Gastroesophageal sphincter (tissue), 4 donors: ENCODE results near the gene SMPD3. TPM values are rescaled to one million over a fixed set of nuclear protein-coding genes. Genes with fewer than 3 reads are reported as not detected.

Experiments
- ATAC-seq: fragments of 150-250 bp; one replicate; pipeline ENCODE4 v1.9.1; 2016; ENCODE audit warnings: mild to moderate bottlenecking, moderate library complexity
- H3K27ac ChIP-seq, 4 donors: fragments of 200-600 bp; sonication (generic) in 3 of 4; 1 replicate in 3 of 4; 2 replicates in 1 of 4; pipeline ENCODE4 v1.5.1; 2016 to 2019
- H3K27me3 ChIP-seq: fragments of 200-600 bp; sonication (generic); one replicate; pipeline ENCODE4 v1.5.1; 2019
- H3K36me3 ChIP-seq, 2 donors: fragments of 200-600 bp; sonication (generic); one replicate each; pipeline ENCODE4 v1.5.1; 2019; ENCODE audit warnings: control low read depth in 1 of 2
- H3K4me1 ChIP-seq, 3 donors: fragments of 200-600 bp; sonication (generic); 1 replicate in 2 of 3; 2 replicates in 1 of 3; pipeline ENCODE4 v1.5.1; 2016 to 2019; ENCODE audit warnings: control low read depth in 2 of 3
- H3K4me3 ChIP-seq, 2 donors: fragments of 200-600 bp; sonication (generic); one replicate each; pipeline ENCODE4 v1.5.1; 2019; ENCODE audit warnings: mild to moderate bottlenecking in 1 of 2, moderate library complexity in 1 of 2
- H3K9me3 ChIP-seq, 3 donors: fragments of 200-600 bp; sonication (generic); one replicate each; pipeline ENCODE4 v1.5.1; 2017 to 2019; ENCODE audit warnings: control low read depth in 2 of 3
- EP300 ChIP-seq: sonication (generic); formaldehyde crosslinking; IDR thresholded peaks from one replicate; pipeline ENCODE4 v1.6.1; 2017; ENCODE audit warnings: antibody characterized with exemption, mild to moderate bottlenecking
- POLR2A ChIP-seq, 2 donors: fragments of 450-650 bp; IDR thresholded peaks; one replicate each; pipeline ENCODE4 v1.6.1; 2017; ENCODE audit warnings: antibody characterized with exemption in 2 of 2, mild to moderate bottlenecking in 2 of 2, moderate library complexity in 1 of 2
- POLR2AphosphoS5 ChIP-seq: sonication (generic); formaldehyde crosslinking; IDR thresholded peaks from one replicate; pipeline ENCODE4 v1.6.1; 2017; ENCODE audit warnings: antibody characterized with exemption
- WGBS, 2 donors: methylation state at CpG; one replicate each; pipeline ENCODE4 v1.1.5; 2018; ENCODE audit warnings: low coverage in 1 of 2; 5-methylcytosine and 5-hydroxymethylcytosine counted together
- total RNA-seq, 4 donors: library from RNA; depleted of rRNA; stranded (reverse); fragments of >200 nt; gene quantifications; one replicate each; pipeline ENCODE4 v1.1.0, GENCODE V29; 2016
- TF ChIP-seq, protein P1 (sequence below), 4 experiments: fragments of 200-600 bp in 2 of 4; fragments of 450-650 bp in 2 of 4; sonication (generic) in 1 of 4; IDR thresholded peaks; one replicate each; pipeline ENCODE4 v1.5.1; 2017 to 2019; ENCODE audit warnings: antibody characterized with exemption in 4 of 4, mild to moderate bottlenecking in 2 of 4, moderate library complexity in 2 of 4

Gene SMPD3
- total RNA-seq, 4 donors from 2014 or later: 0.08 to 0.94 (median 0.77) TPM; not detected in 1

DNA sequence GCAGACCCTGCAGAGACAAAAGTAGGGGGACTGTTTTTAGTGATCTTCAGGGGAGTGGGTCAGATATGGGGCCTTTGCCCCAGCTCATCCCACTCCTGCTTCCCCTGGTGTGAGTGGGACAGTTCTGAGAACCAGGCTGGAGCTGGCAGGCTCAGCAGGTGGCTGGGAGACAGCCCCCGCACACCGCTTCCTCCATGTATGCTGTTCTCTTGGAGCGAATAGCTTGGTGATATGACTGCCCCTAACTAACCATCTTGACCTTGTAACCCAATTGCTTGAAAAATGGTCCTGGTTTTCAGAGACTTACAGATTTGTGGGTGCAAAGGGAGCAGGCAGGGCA, 76.0 kb downstream of the SMPD3 start:
- H3K27me3 ChIP-seq: peaks cover 14% of the 10 kb centered on the region
- no peaks in the 10 kb centered on the region for H3K9me3 ChIP-seq
- H3K27ac ChIP-seq: no peak overlapping the region
- 90% methylated on average over 2 of the region's 3 CpGs; no CpG with 5 or more reads in 1 of the 2 donors for WGBS, 2 donors
- no peaks in the 10 kb centered on the region for H3K36me3 ChIP-seq
- H3K4me1 ChIP-seq: no peaks in the 10 kb centered on the region
- no peak for ATAC-seq
- TF ChIP-seq EP300: no peak
- no peak for TF ChIP-seq POLR2A (IDR thresholded peaks at IDR 0.05)
- TF ChIP-seq, protein P1, sequence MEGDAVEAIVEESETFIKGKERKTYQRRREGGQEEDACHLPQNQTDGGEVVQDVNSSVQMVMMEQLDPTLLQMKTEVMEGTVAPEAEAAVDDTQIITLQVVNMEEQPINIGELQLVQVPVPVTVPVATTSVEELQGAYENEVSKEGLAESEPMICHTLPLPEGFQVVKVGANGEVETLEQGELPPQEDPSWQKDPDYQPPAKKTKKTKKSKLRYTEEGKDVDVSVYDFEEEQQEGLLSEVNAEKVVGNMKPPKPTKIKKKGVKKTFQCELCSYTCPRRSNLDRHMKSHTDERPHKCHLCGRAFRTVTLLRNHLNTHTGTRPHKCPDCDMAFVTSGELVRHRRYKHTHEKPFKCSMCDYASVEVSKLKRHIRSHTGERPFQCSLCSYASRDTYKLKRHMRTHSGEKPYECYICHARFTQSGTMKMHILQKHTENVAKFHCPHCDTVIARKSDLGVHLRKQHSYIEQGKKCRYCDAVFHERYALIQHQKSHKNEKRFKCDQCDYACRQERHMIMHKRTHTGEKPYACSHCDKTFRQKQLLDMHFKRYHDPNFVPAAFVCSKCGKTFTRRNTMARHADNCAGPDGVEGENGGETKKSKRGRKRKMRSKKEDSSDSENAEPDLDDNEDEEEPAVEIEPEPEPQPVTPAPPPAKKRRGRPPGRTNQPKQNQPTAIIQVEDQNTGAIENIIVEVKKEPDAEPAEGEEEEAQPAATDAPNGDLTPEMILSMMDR (IDR thresholded peaks at IDR 0.05): no peak
- no peak for TF ChIP-seq POLR2AphosphoS5
- H3K4me3 ChIP-seq: no peak overlapping the region

DNA sequence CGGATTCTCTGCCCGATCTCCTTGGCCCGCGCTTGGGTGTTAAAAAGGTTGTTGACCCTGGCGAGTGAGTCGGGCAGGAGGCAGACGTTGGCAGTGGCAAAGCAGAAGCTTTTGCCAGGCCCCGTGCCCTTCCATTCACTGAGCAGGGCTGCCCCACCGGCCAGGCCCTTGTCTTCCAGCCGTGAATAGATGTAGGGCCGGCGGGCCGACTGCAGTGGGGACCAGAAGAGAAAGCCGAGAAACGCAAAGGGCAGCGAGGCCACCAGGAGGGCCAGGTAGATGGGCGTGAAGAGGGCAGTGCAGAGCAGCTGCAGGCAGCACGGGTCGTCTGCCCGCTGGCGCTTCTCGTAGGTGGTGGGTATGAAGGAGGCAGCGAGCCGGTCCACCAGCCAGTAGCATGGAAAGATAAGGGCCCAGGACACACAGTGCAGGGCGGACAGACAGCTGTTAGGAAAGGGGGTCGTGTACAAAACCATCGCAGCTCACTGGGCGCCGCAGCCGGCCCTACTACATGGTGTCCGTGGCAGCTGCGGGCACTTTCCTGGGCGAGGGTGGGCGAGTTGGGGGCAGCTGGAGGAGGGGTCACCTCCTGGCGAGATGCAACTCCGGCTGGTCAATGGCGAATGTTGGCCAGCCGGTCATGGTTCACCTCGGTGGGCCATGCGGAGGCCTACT, 76.5 kb downstream of the SMPD3 start:
- Histone ChIP-seq H3K27ac (no peak overlapping the region), H3K9me3 (no peaks in the 10 kb centered on the region), H3K4me1 (no peaks in the 10 kb centered on the region), H3K4me3 (no peak overlapping the region), H3K36me3 (no peaks in the 10 kb centered on the region), H3K27me3 (peaks cover 19% of the 10 kb centered on the region)
- no CpG with 5 or more reads among the region's 40 CpGs for WGBS, 2 donors
- no peak for ATAC-seq
- TF ChIP-seq, protein P1 (IDR thresholded peaks at IDR 0.05): no peak
- TF ChIP-seq POLR2A (IDR thresholded peaks at IDR 0.05): no peak
- TF ChIP-seq EP300: no peak
- no peak for TF ChIP-seq POLR2AphosphoS5

DNA sequence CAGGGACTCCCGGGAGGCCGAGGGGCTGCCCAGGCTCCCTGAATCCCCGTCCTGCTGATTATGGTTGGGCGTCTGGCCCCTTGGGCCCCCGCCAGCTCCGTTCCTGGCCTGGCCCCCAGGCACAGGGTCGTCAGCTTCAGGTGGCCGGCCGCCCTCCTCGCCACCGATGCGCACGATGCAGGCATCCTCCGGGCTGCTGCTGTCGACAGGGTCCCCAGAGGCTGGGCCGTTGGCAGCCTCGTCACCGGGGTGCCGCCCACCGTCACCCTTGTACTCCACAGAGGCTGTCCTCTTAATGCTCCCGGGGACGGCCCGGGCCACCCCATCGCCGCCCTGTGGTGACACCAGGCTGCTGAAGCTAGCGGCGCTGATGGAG, 77.0 kb downstream of the SMPD3 start:
- no peaks in the 10 kb centered on the region for H3K4me1 ChIP-seq
- no peaks in the 10 kb centered on the region for H3K9me3 ChIP-seq
- no peaks in the 10 kb centered on the region for H3K36me3 ChIP-seq
- 100% methylated on average over 1 of the region's 27 CpGs; no CpG with 5 or more reads in 1 of the 2 donors for WGBS, 2 donors
- H3K4me3 ChIP-seq: no peak overlapping the region
- TF ChIP-seq POLR2AphosphoS5: no peak
- TF ChIP-seq POLR2A (IDR thresholded peaks at IDR 0.05): peak in 1 of 2 donors; percentile 12
- no peak for TF ChIP-seq EP300
- TF ChIP-seq, protein P1 (IDR thresholded peaks at IDR 0.05): no peak
- H3K27me3 ChIP-seq: peaks cover 25% of the 10 kb centered on the region
- ATAC-seq: no peak
- no peak overlapping the region for H3K27ac ChIP-seq

DNA sequence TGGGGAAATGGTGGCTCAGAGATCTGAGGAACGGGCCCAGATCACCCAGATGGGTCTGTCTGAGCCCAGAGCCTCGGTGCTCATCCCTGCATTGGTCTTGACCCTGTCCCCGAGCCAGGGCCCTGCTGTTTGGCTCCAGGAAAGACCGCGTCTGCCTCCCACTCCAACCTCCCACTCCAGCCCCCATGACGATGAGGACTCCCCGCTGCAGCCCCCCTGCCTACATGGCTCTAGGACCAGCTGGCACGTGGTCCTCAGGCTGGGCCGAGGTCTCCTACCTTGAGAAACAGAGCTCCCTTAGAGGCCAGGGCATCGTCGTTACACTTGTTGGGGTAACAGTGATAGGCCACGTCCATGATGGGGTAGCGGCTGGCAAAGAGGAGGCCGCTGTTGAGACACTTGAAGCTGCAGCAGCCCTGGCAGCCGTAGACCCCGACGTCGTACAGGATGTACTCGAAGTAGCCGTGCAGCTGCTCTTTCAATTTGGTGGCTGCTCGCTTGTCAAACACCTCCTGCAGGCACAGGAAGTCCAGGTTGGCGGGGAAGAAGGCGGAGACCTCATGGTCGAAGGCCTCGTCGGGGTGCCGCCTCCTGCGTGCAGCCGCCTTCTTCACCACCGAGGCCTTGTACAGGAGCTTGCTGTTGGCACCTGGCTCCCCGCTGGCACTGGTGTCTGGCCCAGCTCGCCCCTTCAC, 77.6 kb downstream of the SMPD3 start:
- H3K9me3 ChIP-seq: no peaks in the 10 kb centered on the region
- no peak for ATAC-seq
- H3K4me1 ChIP-seq: no peaks in the 10 kb centered on the region
- TF ChIP-seq EP300: no peak
- no peak for TF ChIP-seq POLR2AphosphoS5
- TF ChIP-seq, protein P1 (IDR thresholded peaks at IDR 0.05): no peak
- TF ChIP-seq POLR2A (IDR thresholded peaks at IDR 0.05): no peak
- 80 to 85% methylated on average over 1 to 7 of the region's 32 CpGs for WGBS, 2 donors
- no peaks in the 10 kb centered on the region for H3K36me3 ChIP-seq
- no peak overlapping the region for H3K4me3 ChIP-seq
- no peak overlapping the region for H3K27ac ChIP-seq
- H3K27me3 ChIP-seq: peaks cover 30% of the 10 kb centered on the region
